A549 (cell line): ENCODE results near the gene SPSB2.

Experiments
- HDAC2 ChIP-seq: fragments of 200-600 bp; sonication (generic); IDR thresholded peaks from 2 replicates; pipeline ENCODE4 v1.6.1; 2016
- MYC ChIP-seq: IDR thresholded peaks from 2 replicates; pipeline ENCODE4 v1.6.1; 2012; ENCODE audit warnings: mild to moderate bottlenecking, inconsistent platforms, low read length, improper control_type of control experiment, borderline replicate concordance
- NFE2L2 ChIP-seq: fragments of 150-350 bp; conservative IDR thresholded peaks from 2 replicates; pipeline ENCODE4 v1.6.1; 2014; ENCODE audit warnings: low read length
- POLR2A ChIP-seq: IDR thresholded peaks from 2 replicates; pipeline ENCODE4 v1.6.1; 2012; ENCODE audit warnings: mild to moderate bottlenecking, low read length
- RFX5 ChIP-seq: fragments of 450-650 bp; IDR thresholded peaks from 2 replicates; pipeline ENCODE4 v1.7.1; 2014; ENCODE audit warnings: antibody characterized with exemption, mild to moderate bottlenecking, moderate library complexity
- TF ChIP-seq, protein P1 (sequence below): fragments of >200 bp; sonication (Bioruptor Twin); formaldehyde crosslinking; IDR thresholded peaks from 3 replicates; pipeline ENCODE4 v1.5.1; 2016
- TF ChIP-seq, protein P2 (sequence below): fragments of 250-450 bp; sonication (Bioruptor Pico); IDR thresholded peaks from 2 replicates; pipeline ENCODE4 v1.5.0; 2021; ENCODE audit warnings: mild to moderate bottlenecking, moderate library complexity, borderline replicate concordance
- TF ChIP-seq, protein P3 (sequence below): fragments of >200 bp; sonication (Bioruptor Twin); formaldehyde crosslinking; IDR thresholded peaks from 2 replicates; pipeline ENCODE4 v1.6.1; 2016
- TF ChIP-seq, protein P4 (sequence below): IDR thresholded peaks from 2 replicates; pipeline ENCODE4 v1.6.1; 2012

- TF ChIP-seq, protein P1, sequence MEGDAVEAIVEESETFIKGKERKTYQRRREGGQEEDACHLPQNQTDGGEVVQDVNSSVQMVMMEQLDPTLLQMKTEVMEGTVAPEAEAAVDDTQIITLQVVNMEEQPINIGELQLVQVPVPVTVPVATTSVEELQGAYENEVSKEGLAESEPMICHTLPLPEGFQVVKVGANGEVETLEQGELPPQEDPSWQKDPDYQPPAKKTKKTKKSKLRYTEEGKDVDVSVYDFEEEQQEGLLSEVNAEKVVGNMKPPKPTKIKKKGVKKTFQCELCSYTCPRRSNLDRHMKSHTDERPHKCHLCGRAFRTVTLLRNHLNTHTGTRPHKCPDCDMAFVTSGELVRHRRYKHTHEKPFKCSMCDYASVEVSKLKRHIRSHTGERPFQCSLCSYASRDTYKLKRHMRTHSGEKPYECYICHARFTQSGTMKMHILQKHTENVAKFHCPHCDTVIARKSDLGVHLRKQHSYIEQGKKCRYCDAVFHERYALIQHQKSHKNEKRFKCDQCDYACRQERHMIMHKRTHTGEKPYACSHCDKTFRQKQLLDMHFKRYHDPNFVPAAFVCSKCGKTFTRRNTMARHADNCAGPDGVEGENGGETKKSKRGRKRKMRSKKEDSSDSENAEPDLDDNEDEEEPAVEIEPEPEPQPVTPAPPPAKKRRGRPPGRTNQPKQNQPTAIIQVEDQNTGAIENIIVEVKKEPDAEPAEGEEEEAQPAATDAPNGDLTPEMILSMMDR = no peak
- TF ChIP-seq, protein P2, sequence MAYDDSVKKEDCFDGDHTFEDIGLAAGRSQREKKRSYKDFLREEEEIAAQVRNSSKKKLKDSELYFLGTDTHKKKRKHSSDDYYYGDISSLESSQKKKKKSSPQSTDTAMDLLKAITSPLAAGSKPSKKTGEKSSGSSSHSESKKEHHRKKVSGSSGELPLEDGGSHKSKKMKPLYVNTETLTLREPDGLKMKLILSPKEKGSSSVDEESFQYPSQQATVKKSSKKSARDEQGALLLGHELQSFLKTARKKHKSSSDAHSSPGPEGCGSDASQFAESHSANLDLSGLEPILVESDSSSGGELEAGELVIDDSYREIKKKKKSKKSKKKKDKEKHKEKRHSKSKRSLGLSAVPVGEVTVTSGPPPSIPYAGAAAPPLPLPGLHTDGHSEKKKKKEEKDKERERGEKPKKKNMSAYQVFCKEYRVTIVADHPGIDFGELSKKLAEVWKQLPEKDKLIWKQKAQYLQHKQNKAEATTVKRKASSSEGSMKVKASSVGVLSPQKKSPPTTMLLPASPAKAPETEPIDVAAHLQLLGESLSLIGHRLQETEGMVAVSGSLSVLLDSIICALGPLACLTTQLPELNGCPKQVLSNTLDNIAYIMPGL (CRISPR knock-in tag) = no peak
- no peak for TF ChIP-seq MYC
- TF ChIP-seq, protein P3, sequence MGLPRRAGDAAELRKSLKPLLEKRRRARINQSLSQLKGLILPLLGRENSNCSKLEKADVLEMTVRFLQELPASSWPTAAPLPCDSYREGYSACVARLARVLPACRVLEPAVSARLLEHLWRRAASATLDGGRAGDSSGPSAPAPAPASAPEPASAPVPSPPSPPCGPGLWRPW = no peak
- no peak for TF ChIP-seq HDAC2
- TF ChIP-seq NFE2L2 = no peak
- TF ChIP-seq POLR2A = no peak
- TF ChIP-seq RFX5 = no peak
- TF ChIP-seq, protein P4, sequence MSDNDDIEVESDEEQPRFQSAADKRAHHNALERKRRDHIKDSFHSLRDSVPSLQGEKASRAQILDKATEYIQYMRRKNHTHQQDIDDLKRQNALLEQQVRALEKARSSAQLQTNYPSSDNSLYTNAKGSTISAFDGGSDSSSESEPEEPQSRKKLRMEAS = no peak
These were observed 10.1 kb downstream of the SPSB2 start for GRCh38 chr12:6863033-6863432.
